Measurements from ENCODE around the gene GM2A.

DNA sequence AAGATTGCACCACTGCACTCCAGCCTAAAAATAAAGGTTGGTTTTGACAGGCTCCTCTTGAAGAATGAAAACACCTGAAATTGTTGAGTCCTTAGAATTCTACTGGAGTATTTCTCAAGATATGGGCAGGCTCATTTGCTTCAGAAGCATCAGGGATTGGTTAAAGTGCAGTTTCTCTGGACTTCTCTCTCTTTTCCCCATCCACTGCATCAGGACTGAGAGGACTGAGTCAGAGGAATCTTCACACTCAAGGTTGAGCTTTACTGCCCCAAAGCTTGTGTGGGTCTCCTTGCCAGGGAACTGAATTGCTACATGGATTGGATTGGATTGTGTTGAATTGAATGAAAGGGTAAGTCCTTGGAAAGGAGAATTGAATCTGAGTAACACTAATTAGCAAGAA, 21.6 kb upstream of the GM2A start:
- TF ChIP-seq EZH2 (IDR thresholded peaks at IDR 0.05; ENCODE audit: borderline replicate concordance) (no peak), EZH2phosphoT487 (IDR thresholded peaks at IDR 0.05; ENCODE audit: low read depth, severe bottlenecking, unreplicated experiment) (no peak)
- TF ChIP-seq, protein P1, sequence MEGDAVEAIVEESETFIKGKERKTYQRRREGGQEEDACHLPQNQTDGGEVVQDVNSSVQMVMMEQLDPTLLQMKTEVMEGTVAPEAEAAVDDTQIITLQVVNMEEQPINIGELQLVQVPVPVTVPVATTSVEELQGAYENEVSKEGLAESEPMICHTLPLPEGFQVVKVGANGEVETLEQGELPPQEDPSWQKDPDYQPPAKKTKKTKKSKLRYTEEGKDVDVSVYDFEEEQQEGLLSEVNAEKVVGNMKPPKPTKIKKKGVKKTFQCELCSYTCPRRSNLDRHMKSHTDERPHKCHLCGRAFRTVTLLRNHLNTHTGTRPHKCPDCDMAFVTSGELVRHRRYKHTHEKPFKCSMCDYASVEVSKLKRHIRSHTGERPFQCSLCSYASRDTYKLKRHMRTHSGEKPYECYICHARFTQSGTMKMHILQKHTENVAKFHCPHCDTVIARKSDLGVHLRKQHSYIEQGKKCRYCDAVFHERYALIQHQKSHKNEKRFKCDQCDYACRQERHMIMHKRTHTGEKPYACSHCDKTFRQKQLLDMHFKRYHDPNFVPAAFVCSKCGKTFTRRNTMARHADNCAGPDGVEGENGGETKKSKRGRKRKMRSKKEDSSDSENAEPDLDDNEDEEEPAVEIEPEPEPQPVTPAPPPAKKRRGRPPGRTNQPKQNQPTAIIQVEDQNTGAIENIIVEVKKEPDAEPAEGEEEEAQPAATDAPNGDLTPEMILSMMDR (IDR thresholded peaks at IDR 0.05; ENCODE audit: poor library complexity): no peak
